HFFc6 (cell line): ENCODE measurements around the gene KCNAB1. TPM values are rescaled to one million over a fixed set of nuclear protein-coding genes. Genes with fewer than 3 reads are reported as not detected.

ENCODE experiments used
- DNase-seq: peaks from one replicate; pipeline ENCODE4 v3.0.0-alpha.2; 2018
- H3K27ac Mint-ChIP-seq: 2 replicates; pipeline ENCODE4 v1.8.0; 2020; ENCODE audit warnings: mild to moderate bottlenecking, mixed read lengths
- H3K27me3 Mint-ChIP-seq: 2 replicates; pipeline ENCODE4 v1.8.0; 2021; ENCODE audit warnings: mild to moderate bottlenecking, moderate library complexity, mixed read lengths; ENCODE audit not compliant: insufficient read depth
- H3K36me3 Mint-ChIP-seq: 2 replicates; pipeline ENCODE4 v1.8.0; 2021; ENCODE audit warnings: low read depth, mixed read lengths
- H3K4me1 Mint-ChIP-seq: 2 replicates; pipeline ENCODE4 v1.8.0; 2020; ENCODE audit warnings: low read depth, mixed read lengths
- H3K4me3 Mint-ChIP-seq: 2 replicates; pipeline ENCODE4 v1.8.0; 2020; ENCODE audit warnings: mild to moderate bottlenecking, moderate library complexity, mixed read lengths
- H3K9me3 Mint-ChIP-seq: 2 replicates; pipeline ENCODE4 v1.8.0; 2020; ENCODE audit warnings: mild to moderate bottlenecking, mixed read lengths
- total RNA-seq, 6 experiments: library from RNA; stranded (reverse); fragmentation: NEBNext Ultra II Directional; extraction: Animal tissue kit (Norgen Biotek cat#: 25700); gene quantifications; 2 replicates in 1 of 6; 3 replicates in 5 of 6; pipeline ENCODE4 v1.2.3, GENCODE V29; 2021
- TF ChIP-seq, protein P1 (sequence below): fragments of 200-600 bp; sonication (generic); IDR thresholded peaks from 2 replicates; pipeline ENCODE4 v1.5.0; 2021; ENCODE audit warnings: antibody characterized with exemption, mild to moderate bottlenecking

The KCNAB1 gene
- total RNA-seq, 6 experiments from 2014 or later, result not detected

DNA sequence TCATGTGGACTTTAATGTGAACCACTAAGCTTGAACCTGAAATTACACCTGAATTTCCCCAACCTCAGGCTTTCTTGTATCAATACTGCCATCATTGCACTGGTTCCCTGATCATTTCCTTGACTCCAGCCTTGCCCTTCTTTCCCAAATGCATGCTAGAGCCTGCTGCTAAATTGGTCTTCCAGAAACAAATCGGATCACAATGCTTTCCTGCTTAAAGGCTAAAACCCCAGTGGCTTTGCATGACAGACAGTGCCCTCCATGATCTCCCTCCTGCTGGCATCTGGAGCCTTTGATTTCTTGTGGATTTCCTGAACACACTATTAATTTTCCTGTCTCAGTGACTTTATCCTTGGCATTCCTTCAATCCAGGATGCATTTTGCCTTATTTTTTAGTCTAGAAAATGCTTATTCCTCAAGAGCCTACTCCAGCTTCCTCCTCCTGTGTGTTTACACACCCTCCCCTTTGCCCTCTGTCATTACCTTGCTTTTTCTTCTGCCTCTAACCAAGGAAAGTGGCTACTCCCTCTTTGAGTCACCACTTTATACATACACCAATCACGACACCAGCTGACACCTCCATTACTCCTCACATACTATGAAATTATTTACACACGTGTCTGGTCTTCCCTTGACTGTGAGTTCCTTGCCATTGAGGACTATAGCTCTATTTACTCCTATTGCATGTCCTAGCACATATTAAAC lies 214.6 kb downstream of the KCNAB1 start:
- H3K4me3 Mint-ChIP-seq, result no peak overlapping the region
- H3K4me1 Mint-ChIP-seq, result no peaks in the 10 kb centered on the region
- no peaks in the 10 kb centered on the region for H3K9me3 Mint-ChIP-seq
- H3K36me3 Mint-ChIP-seq, result no peaks in the 10 kb centered on the region
- DNase-seq, result no peak
- TF ChIP-seq, protein P1, sequence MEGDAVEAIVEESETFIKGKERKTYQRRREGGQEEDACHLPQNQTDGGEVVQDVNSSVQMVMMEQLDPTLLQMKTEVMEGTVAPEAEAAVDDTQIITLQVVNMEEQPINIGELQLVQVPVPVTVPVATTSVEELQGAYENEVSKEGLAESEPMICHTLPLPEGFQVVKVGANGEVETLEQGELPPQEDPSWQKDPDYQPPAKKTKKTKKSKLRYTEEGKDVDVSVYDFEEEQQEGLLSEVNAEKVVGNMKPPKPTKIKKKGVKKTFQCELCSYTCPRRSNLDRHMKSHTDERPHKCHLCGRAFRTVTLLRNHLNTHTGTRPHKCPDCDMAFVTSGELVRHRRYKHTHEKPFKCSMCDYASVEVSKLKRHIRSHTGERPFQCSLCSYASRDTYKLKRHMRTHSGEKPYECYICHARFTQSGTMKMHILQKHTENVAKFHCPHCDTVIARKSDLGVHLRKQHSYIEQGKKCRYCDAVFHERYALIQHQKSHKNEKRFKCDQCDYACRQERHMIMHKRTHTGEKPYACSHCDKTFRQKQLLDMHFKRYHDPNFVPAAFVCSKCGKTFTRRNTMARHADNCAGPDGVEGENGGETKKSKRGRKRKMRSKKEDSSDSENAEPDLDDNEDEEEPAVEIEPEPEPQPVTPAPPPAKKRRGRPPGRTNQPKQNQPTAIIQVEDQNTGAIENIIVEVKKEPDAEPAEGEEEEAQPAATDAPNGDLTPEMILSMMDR, result no peak
- peaks cover 15% of the 10 kb centered on the region for H3K27me3 Mint-ChIP-seq
- no peak overlapping the region for H3K27ac Mint-ChIP-seq

DNA sequence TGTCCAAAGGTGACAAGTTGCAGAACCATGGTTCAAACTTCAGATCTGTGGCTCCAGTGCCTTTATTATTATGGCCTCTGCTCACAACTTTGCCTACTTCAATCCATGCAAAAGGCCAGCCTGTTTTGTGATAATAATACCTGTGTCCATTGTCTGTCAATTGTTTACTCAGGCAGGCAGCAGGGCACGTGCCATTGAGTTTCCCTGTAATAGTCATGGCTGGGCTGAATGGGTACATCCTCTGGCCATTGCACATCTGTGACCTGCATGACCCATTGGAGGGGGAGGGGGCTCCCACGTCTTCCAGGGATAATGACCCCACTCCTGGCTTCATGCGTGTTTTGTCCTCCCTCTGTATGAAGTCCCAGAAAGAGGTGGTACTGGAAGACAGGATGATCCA lies 219.1 kb downstream of the KCNAB1 start:
- Mint-ChIP-seq H3K27me3 (peaks cover 10% of the 10 kb centered on the region), H3K4me1 (no peaks in the 10 kb centered on the region), H3K27ac (no peak overlapping the region), H3K36me3 (no peaks in the 10 kb centered on the region), H3K4me3 (no peak overlapping the region), H3K9me3 (no peaks in the 10 kb centered on the region)
- TF ChIP-seq, protein P1, result no peak
- no peak for DNase-seq

DNA sequence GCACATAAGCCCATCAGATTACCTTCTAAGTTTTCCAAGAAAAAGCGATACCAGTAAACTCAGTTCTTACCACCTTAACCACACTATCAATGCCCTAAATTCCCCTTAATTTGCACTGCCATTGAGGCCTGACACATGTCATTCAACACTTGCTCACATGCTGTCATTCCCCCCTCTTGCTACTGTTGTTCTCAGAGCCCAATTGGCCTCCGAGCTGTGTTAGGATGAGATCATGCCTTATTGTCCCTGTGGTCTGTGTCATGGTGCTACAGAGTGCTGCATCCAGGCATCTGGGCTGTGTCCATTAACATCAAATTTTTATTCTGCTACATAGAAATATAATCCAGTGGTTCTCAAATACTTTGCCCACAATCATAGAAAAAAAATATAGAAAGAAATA lies 221.0 kb downstream of the KCNAB1 start:
- no peaks in the 10 kb centered on the region for H3K4me1 Mint-ChIP-seq
- TF ChIP-seq, protein P1, result no peak
- H3K9me3 Mint-ChIP-seq, result no peaks in the 10 kb centered on the region
- peaks cover 7% of the 10 kb centered on the region for H3K27me3 Mint-ChIP-seq
- no peak overlapping the region for H3K27ac Mint-ChIP-seq
- no peak for DNase-seq
- no peak overlapping the region for H3K4me3 Mint-ChIP-seq
- H3K36me3 Mint-ChIP-seq, result no peaks in the 10 kb centered on the region

DNA sequence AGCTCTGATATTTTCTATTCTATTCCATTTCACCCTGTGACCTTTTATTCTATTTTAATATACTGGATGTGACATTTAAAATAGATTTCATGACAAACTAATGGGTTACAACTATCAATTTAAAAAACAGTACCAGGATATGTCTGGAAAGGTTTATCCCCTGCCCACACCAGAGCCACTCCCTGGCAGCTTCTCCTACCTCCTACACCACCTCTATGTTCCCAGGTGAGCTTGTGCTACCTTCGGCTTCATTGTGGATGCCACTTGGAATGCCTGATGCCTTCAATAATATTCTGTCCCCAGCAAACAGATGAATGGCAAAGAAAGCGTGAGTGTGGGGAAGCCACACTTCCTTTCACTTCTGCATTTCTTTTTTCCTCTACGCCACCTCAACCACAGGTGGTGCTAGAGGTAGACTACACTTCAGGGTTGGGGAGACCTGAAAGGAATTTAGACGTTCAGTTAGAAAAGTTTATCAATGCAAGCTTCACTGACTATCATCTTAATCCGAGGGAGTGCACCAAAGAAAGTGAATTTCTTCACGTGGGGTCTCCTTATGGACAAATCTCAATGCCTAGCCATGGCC lies 221.5 kb downstream of the KCNAB1 start:
- no peaks in the 10 kb centered on the region for H3K36me3 Mint-ChIP-seq
- H3K9me3 Mint-ChIP-seq, result no peaks in the 10 kb centered on the region
- no peaks in the 10 kb centered on the region for H3K4me1 Mint-ChIP-seq
- H3K27ac Mint-ChIP-seq, result no peak overlapping the region
- TF ChIP-seq, protein P1, result no peak
- DNase-seq, result no peak
- peaks cover 7% of the 10 kb centered on the region for H3K27me3 Mint-ChIP-seq
- H3K4me3 Mint-ChIP-seq, result no peak overlapping the region

DNA sequence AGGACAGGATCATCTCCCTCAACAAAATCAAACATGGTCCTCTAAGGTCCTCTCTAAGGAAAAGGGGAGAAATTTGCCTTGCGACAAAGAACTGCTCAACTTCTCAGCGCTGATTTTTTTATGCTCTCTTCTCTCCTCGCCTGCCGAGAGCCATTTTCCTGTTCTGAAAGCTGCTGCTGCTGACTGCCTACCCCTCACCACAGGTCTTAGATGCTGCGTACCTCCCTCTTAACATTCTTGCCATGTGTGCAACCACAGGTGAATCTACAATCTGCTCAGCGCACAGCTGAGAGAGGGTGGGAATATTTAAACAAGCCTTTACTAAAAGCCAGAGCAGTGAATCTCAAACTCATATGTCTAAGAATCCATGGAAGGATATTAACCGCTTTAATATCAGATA lies 223.8 kb downstream of the KCNAB1 start:
- H3K4me1 Mint-ChIP-seq, result no peaks in the 10 kb centered on the region
- no peak overlapping the region for H3K27ac Mint-ChIP-seq
- no peak for DNase-seq
- H3K36me3 Mint-ChIP-seq, result no peaks in the 10 kb centered on the region
- TF ChIP-seq, protein P1, result no peak
- no peaks in the 10 kb centered on the region; the same call in 1 of the 2 replicates for H3K27me3 Mint-ChIP-seq
- no peak overlapping the region for H3K4me3 Mint-ChIP-seq
- H3K9me3 Mint-ChIP-seq, result no peaks in the 10 kb centered on the region
